WTC11 (cell line): ENCODE data around the gene DMD. TPM values are rescaled to one million over a fixed set of nuclear protein-coding genes. Genes with fewer than 3 reads are reported as not detected.

ENCODE experiments used
- ATAC-seq: fragments of 200-7000 bp; cut with Tn5 transposase; 2 replicates; pipeline ENCODE4 v1.10.0; 2021; ENCODE audit warnings: mild to moderate bottlenecking, moderate library complexity
- CTCF ChIA-PET: fragments of 300-600 bp; sonication (Branson Sonifier 250); formaldehyde crosslinking; loops from one replicate; lab custom pipeline; 2021; ENCODE audit warnings: antibody characterized with exemption; lab: Charles Lee
- POLR2A ChIA-PET: fragments of 350-600 bp; sonication (Branson Sonifier 250); formaldehyde crosslinking; loops from one replicate; lab custom pipeline; 2021; ENCODE audit warnings: antibody characterized with exemption; lab: Charles Lee
- DNase-seq: peaks from one replicate; pipeline ENCODE4 v3.0.0; 2021; ENCODE audit warnings: low spot score
- H3K27ac Mint-ChIP-seq: 2 replicates; pipeline ENCODE4 v1.8.0; 2021; ENCODE audit warnings: mixed read lengths
- H3K27me3 Mint-ChIP-seq: 2 replicates; pipeline ENCODE4 v1.8.0; 2021; ENCODE audit warnings: low read depth, mild to moderate bottlenecking, moderate library complexity, mixed read lengths
- H3K36me3 Mint-ChIP-seq: 2 replicates; pipeline ENCODE4 v1.8.0; 2021; ENCODE audit warnings: mixed read lengths
- H3K4me1 Mint-ChIP-seq: 2 replicates; pipeline ENCODE4 v1.8.0; 2022; ENCODE audit warnings: mixed read lengths
- H3K4me3 Mint-ChIP-seq: 2 replicates; pipeline ENCODE4 v1.8.0; 2021; ENCODE audit warnings: mild to moderate bottlenecking, moderate library complexity, mixed read lengths
- H3K9me3 Mint-ChIP-seq: 2 replicates; pipeline ENCODE4 v1.8.0; 2021; ENCODE audit warnings: mixed read lengths
- AR ChIP-seq: fragments of 250-450 bp; sonication (Bioruptor Pico); IDR thresholded peaks from 2 replicates; pipeline ENCODE4 v1.9.0; 2021; ENCODE audit warnings: mild to moderate bottlenecking
- ATF1 ChIP-seq: sonication (generic); formaldehyde crosslinking; IDR thresholded peaks from 2 replicates; pipeline ENCODE4 v1.8.1; 2023; ENCODE audit warnings: mild to moderate bottlenecking, moderate library complexity, missing genetic modification reagents
- ATF2 ChIP-seq: sonication (generic); formaldehyde crosslinking; IDR thresholded peaks from 2 replicates; pipeline ENCODE4 v1.8.1; 2022; ENCODE audit warnings: low read depth, missing genetic modification reagents, borderline replicate concordance
- CBFB ChIP-seq: sonication (generic); formaldehyde crosslinking; IDR thresholded peaks from 2 replicates; pipeline ENCODE4 v1.8.1; 2022; ENCODE audit warnings: mild to moderate bottlenecking, low read depth, missing genetic modification reagents
- CREB1 ChIP-seq: sonication (generic); formaldehyde crosslinking; IDR thresholded peaks from 2 replicates; pipeline ENCODE4 v1.8.0; 2023; ENCODE audit warnings: mild to moderate bottlenecking, missing genetic modification reagents
- ELF4 ChIP-seq: sonication (generic); formaldehyde crosslinking; IDR thresholded peaks from 2 replicates; pipeline ENCODE4 v1.8.1; 2022; ENCODE audit warnings: low read depth, mild to moderate bottlenecking, moderate library complexity, missing genetic modification reagents
- ESRRA ChIP-seq: sonication (generic); formaldehyde crosslinking; IDR thresholded peaks from 2 replicates; pipeline ENCODE4 v1.8.1; 2022; ENCODE audit warnings: mild to moderate bottlenecking, missing genetic modification reagents, borderline replicate concordance
- MYBL2 ChIP-seq: sonication (generic); formaldehyde crosslinking; IDR thresholded peaks from 2 replicates; pipeline ENCODE4 v1.8.1; 2023; ENCODE audit warnings: mild to moderate bottlenecking, moderate library complexity, missing genetic modification reagents
- NFATC4 ChIP-seq: fragments of 250-450 bp; sonication (Bioruptor Pico); IDR thresholded peaks from 2 replicates; pipeline ENCODE4 v1.9.0; 2021; ENCODE audit warnings: mild to moderate bottlenecking
- NFE2L1 ChIP-seq: sonication (generic); formaldehyde crosslinking; IDR thresholded peaks from 2 replicates; pipeline ENCODE4 v1.8.1; 2023; ENCODE audit warnings: missing genetic modification reagents
- OVOL2 ChIP-seq: fragments of 250-450 bp; sonication (Bioruptor Pico); IDR thresholded peaks from 2 replicates; pipeline ENCODE4 v1.9.0; 2021; ENCODE audit warnings: mild to moderate bottlenecking, borderline replicate concordance
- RELA ChIP-seq: sonication (generic); formaldehyde crosslinking; IDR thresholded peaks from 2 replicates; pipeline ENCODE4 v1.8.1; 2022; ENCODE audit warnings: missing genetic modification reagents, mild to moderate bottlenecking, borderline replicate concordance
- RORB ChIP-seq: fragments of 250-450 bp; sonication (Bioruptor Pico); IDR thresholded peaks from 2 replicates; pipeline ENCODE4 v1.9.0; 2021; ENCODE audit warnings: mild to moderate bottlenecking
- SOX15 ChIP-seq: fragments of 250-450 bp; sonication (Bioruptor Pico); IDR thresholded peaks from 2 replicates; pipeline ENCODE4 v1.9.0; 2021; ENCODE audit warnings: mild to moderate bottlenecking
- TCF7 ChIP-seq: sonication (generic); formaldehyde crosslinking; IDR thresholded peaks from 2 replicates; pipeline ENCODE4 v1.8.0; 2022; ENCODE audit warnings: mild to moderate bottlenecking, low read depth, missing genetic modification reagents, moderate library complexity
- TP53 ChIP-seq: sonication (generic); formaldehyde crosslinking; IDR thresholded peaks from 2 replicates; pipeline ENCODE4 v1.8.1; 2023; ENCODE audit warnings: mild to moderate bottlenecking, missing genetic modification reagents
- ZBTB43 ChIP-seq: sonication (generic); formaldehyde crosslinking; IDR thresholded peaks from 2 replicates; pipeline ENCODE4 v1.8.1; 2023; ENCODE audit warnings: mild to moderate bottlenecking, missing genetic modification reagents
- ZNF396 ChIP-seq: fragments of 250-450 bp; sonication (Bioruptor Pico); IDR thresholded peaks from 2 replicates; pipeline ENCODE4 v1.8.0; 2021; ENCODE audit warnings: mild to moderate bottlenecking, moderate library complexity, borderline replicate concordance
- total RNA-seq: library from RNA; stranded (reverse); gene quantifications from 3 replicates; pipeline ENCODE4 v1.2.3, GENCODE V29; 2021

Gene DMD
- total RNA-seq, 1 experiment from 2014 or later = 9.1 TPM

- H3K27me3 Mint-ChIP-seq = no peaks in the 10 kb centered on the region
- POLR2A ChIA-PET = no interaction called here
Observed at GRCh38 chrX:31255310-31256033, 1955.9 kb downstream of the DMD start.

GRCh38 chrX:31252133-31252532 is 1959.2 kb downstream of the DMD start:
- Mint-ChIP-seq H3K9me3 (no peaks in the 10 kb centered on the region), H3K36me3 (peaks cover 3% of the 10 kb centered on the region), H3K4me1 (no peaks in the 10 kb centered on the region), H3K27me3 (no peaks in the 10 kb centered on the region), H3K27ac (no peak overlapping the region), H3K4me3 (no peak overlapping the region)
- CTCF ChIA-PET = no interaction called here
- TF ChIP-seq ZBTB43 (CRISPR knock-in tag) = no peak
- TF ChIP-seq ELF4 (CRISPR knock-in tag) = no peak
- no peak for TF ChIP-seq OVOL2
- TF ChIP-seq TCF7 (CRISPR knock-in tag) = no peak
- TF ChIP-seq ESRRA = no peak
- TF ChIP-seq NFATC4 (CRISPR knock-in tag) = no peak
- no peak for TF ChIP-seq TP53 (CRISPR knock-in tag)
- TF ChIP-seq ATF1 = no peak
- ATAC-seq (no peak), DNase-seq (no peak)
- POLR2A ChIA-PET = no interaction called here

More at GRCh38 chrX:31255310-31256033, 1955.9 kb downstream of the DMD start:
- DNase-seq (no peak), ATAC-seq (no peak)
- Mint-ChIP-seq H3K4me3 (no peak overlapping the region), H3K9me3 (no peaks in the 10 kb centered on the region), H3K27ac (no peak overlapping the region)
- CTCF ChIA-PET = no interaction called here
- no peak for TF ChIP-seq RORB (CRISPR knock-in tag)
- no peak for TF ChIP-seq AR (CRISPR knock-in tag)
- no peak for TF ChIP-seq CBFB (CRISPR knock-in tag)
- no peak for TF ChIP-seq NFE2L1 (CRISPR knock-in tag)
- TF ChIP-seq, all 79 proteins: peak for 0
- Mint-ChIP-seq H3K4me1 (no peaks in the 10 kb centered on the region), H3K36me3 (no peaks in the 10 kb centered on the region)

- Mint-ChIP-seq H3K27me3 (no peaks in the 10 kb centered on the region), H3K4me3 (no peak overlapping the region), H3K27ac (no peak overlapping the region), H3K9me3 (no peaks in the 10 kb centered on the region), H3K36me3 (peaks cover 3% of the 10 kb centered on the region), H3K4me1 (no peaks in the 10 kb centered on the region)
- ChIA-PET POLR2A (no interaction called here), CTCF (no interaction called here)
- ATAC-seq (no peak), DNase-seq (no peak)
- TF ChIP-seq CREB1 = no peak
- no peak for TF ChIP-seq RELA
- no peak for TF ChIP-seq ATF2 (CRISPR knock-in tag)
- no peak for TF ChIP-seq SOX15 (CRISPR knock-in tag)
- no peak for TF ChIP-seq NFATC4 (CRISPR knock-in tag)
- no peak for TF ChIP-seq ZNF396
- TF ChIP-seq MYBL2 (CRISPR knock-in tag) = no peak
Observed at GRCh38 chrX:31251336-31251735, 1960.0 kb downstream of the DMD start.
